Measurements from ENCODE around the gene FADS6. TPM values are rescaled to one million over a fixed set of nuclear protein-coding genes. Genes with fewer than 3 reads are reported as not detected.

Gene FADS6
- total RNA-seq, 4 donors from 2014 or later, result not detected

DNA sequence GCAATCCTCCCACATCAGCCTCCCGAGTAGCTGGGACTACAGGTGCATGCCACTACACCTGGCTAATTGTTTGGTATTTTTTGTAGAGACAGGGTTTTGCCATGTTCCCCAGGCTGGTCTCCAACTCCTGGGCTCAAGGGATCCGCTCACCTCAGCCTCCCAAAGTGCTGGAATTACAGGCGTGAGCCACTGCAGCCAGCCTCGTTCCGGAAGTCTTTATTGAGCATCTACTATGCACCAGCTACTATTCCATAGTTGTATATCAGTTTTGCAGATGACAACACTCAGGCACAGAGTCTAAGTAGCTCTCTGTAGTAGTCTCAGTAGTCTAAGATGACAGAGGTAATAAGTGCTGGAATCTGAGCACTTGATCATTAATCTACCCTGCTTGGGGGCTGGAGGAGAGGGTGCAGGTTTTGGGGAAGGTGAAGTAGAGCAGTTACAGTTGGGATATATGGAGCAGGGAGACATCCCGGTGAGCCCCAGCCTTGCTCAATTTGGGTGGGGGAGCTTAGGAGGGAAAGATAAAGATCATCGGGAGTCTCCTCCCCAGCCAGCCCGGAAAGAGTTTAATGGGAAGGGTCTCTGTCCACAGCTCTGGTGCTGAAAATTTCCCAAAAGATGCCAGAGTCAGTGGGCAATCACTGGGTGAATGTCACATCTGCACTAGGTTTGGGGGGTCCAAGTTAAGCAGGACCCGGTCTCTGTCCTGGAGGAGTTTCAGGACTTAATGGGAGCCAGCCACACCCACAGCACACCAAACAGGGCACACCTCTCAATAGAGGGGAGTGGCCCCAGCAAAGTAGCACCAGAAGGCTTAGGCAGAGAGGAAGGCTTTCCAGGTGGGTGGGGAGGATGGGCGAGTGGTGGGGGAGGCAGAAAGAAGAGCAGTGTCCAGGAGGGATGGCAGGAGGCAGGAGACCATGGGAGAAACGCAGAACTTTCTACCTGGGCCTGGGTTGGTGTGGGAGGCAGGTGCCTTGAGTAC is 43.9 kb upstream of the FADS6 start:
- intact Hi-C loops (cut with DNase I; ENCODE audit: low total_unique reads) (no loop called here), in situ Hi-C loops (cut with MboI; ENCODE audit: low sequenced_read_pairs in 4 of 4) (no loop called here)
- ATAC-seq, result no peak
- no peak for TF ChIP-seq POLR2A (IDR thresholded peaks at IDR 0.05)
- TF ChIP-seq, protein P1, sequence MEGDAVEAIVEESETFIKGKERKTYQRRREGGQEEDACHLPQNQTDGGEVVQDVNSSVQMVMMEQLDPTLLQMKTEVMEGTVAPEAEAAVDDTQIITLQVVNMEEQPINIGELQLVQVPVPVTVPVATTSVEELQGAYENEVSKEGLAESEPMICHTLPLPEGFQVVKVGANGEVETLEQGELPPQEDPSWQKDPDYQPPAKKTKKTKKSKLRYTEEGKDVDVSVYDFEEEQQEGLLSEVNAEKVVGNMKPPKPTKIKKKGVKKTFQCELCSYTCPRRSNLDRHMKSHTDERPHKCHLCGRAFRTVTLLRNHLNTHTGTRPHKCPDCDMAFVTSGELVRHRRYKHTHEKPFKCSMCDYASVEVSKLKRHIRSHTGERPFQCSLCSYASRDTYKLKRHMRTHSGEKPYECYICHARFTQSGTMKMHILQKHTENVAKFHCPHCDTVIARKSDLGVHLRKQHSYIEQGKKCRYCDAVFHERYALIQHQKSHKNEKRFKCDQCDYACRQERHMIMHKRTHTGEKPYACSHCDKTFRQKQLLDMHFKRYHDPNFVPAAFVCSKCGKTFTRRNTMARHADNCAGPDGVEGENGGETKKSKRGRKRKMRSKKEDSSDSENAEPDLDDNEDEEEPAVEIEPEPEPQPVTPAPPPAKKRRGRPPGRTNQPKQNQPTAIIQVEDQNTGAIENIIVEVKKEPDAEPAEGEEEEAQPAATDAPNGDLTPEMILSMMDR (IDR thresholded peaks at IDR 0.05 in 4 of 5, conservative IDR thresholded peaks at IDR 0.05 in 1 of 5), result no peak
- Histone ChIP-seq H3K36me3 (no peaks in the 10 kb centered on the region), H3K27ac (no peak overlapping the region), H3K4me1 (no peaks in the 10 kb centered on the region), H3K4me3 (no peak overlapping the region), H3K9me3 (no peaks in the 10 kb centered on the region), H3K27me3 (peaks cover 42 to 52% (median 49%) of the 10 kb centered on the region in 3 donors)
- no peak for DNase-seq

DNA sequence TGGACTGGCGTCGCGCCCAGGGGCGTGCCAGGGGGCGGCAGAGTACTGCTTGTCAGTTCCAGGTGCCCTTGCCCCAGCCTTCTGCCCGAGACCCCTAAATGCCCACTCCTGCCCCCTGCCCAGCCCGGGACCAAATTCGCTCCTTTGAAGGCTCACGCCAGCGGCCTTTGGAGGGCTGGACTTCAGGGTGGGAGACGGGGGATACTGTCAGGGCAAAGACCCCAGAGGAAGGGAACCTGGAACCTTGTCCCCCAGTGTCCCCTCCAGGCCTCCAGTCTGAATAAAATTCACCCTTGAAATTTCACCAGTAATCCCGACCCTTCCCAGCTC is 43.0 kb upstream of the FADS6 start:
- H3K36me3 ChIP-seq, result no peaks in the 10 kb centered on the region
- H3K4me1 ChIP-seq, result no peaks in the 10 kb centered on the region
- in situ Hi-C loops (cut with MboI; ENCODE audit: low sequenced_read_pairs in 4 of 4) (no loop called here), intact Hi-C loops (cut with DNase I; ENCODE audit: low total_unique reads) (no loop called here)
- no peak overlapping the region for H3K27ac ChIP-seq
- H3K9me3 ChIP-seq, result no peaks in the 10 kb centered on the region
- TF ChIP-seq, protein P1 (IDR thresholded peaks at IDR 0.05 in 4 of 5, conservative IDR thresholded peaks at IDR 0.05 in 1 of 5), result no peak
- TF ChIP-seq POLR2A (IDR thresholded peaks at IDR 0.05), result no peak
- H3K4me3 ChIP-seq, result no peak overlapping the region
- DNase-seq, result no peak
- ATAC-seq, result no peak
- H3K27me3 ChIP-seq, result peaks cover 47 to 54% (median 51%) of the 10 kb centered on the region in 3 donors

DNA sequence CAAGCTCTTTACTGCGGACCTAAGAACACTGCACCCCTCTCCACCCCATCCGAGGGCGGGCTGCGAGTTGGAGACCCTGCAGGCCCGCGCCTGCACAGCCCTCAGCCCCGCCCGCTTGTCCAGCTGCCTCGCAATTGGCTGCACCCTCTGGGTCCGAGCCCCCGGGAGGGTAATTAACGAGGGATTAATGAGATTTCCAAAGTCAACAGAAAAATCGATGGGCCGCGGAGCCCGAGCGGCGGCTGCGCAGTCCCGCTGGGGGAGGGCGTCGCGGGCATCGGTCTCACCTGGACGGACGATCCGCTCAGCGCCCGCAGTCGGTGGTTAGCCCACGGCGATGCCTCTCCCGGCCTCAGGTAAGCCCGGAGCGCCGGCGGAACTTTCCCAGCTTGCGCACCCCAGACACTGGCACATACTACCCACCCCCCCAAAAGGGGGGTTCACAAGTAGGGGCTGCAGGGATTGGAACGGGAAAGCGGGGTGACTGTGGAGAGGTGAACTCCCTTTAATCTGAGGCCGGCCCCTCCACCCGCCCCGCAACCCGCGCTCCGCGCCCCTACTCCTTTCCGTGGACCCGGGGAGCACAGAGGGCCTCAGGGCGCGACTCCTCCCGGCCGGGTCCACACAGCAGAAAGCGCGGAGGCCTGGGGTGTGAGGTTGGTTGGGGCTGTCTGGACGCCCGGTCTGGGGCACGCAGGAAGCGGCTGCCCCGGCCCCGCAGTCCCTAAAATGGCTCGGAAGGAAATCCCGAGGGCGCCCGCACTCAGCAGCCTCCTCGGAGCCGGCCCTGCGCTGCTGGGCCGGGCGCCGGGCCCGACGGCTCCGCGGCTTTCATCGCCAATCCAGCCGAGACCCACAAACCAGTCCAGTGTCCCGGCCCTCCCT is 42.4 kb upstream of the FADS6 start, which contains the start of gene OTOP3:
Gene OTOP3 (plus strand): TSS at position 314 of the 885 bp plus-strand sequence. CDS start 24 bp downstream, at position 338.
- Histone ChIP-seq H3K9me3 (no peaks in the 10 kb centered on the region), H3K4me3 (no peak within 1 kb of the TSS), H3K27ac (no peak within 1 kb of the TSS), H3K27me3 (peaks cover 47 to 58% (median 51%) of the 10 kb centered on the region in 3 donors), H3K36me3 (no peaks in the 10 kb centered on the region), H3K4me1 (no peaks in the 10 kb centered on the region)
- ATAC-seq (no peak), DNase-seq (no peak)
- intact Hi-C loops (cut with DNase I; ENCODE audit: low total_unique reads), result no loop called here
- in situ Hi-C loops (cut with MboI; ENCODE audit: low sequenced_read_pairs in 4 of 4), result no loop called here
- TF ChIP-seq, protein P1 (IDR thresholded peaks at IDR 0.05 in 4 of 5, conservative IDR thresholded peaks at IDR 0.05 in 1 of 5), result no peak
- TF ChIP-seq POLR2A (IDR thresholded peaks at IDR 0.05), result no peak

DNA sequence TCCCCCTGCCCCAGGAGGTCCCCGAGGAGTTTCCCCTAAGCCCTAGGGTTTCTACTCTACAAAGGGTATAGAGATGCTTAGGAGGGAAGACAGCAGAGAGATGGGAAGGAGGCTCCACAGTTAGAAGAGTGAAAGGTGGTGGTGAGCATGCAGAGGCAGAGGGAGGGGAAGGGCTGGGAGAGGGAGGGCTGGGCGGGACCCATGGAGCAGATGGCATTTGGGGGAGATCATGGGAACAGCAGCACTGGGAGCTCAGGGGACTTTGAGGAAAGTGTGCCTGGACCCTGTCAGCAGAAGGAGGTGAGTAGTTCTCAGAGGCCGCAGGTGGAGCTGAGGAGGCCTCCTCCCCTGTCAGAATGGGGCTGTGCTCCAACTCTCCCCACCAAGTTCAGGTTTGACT is 41.6 kb upstream of the FADS6 start:
- DNase-seq (no peak), ATAC-seq (no peak)
- Histone ChIP-seq H3K4me3 (no peak overlapping the region), H3K36me3 (no peaks in the 10 kb centered on the region), H3K27me3 (peaks cover 47 to 58% (median 51%) of the 10 kb centered on the region in 3 donors), H3K27ac (no peak overlapping the region), H3K9me3 (no peaks in the 10 kb centered on the region), H3K4me1 (no peaks in the 10 kb centered on the region)
- TF ChIP-seq, protein P1 (IDR thresholded peaks at IDR 0.05 in 4 of 5, conservative IDR thresholded peaks at IDR 0.05 in 1 of 5), result no peak
- no peak for TF ChIP-seq POLR2A (IDR thresholded peaks at IDR 0.05)
- in situ Hi-C loops (cut with MboI; ENCODE audit: low sequenced_read_pairs in 4 of 4), result no loop called here
- intact Hi-C loops (cut with DNase I; ENCODE audit: low total_unique reads), result no loop called here

Measured in gastrocnemius medialis (tissue), 4 donors.